SK-MEL-5 (cell line): Measurements from ENCODE around the gene LONRF2. TPM values are rescaled to one million over a fixed set of nuclear protein-coding genes. Genes with fewer than 3 reads are reported as not detected.
A peak's percentile ranks its signal among the peaks of the same experiment; 100 is the strongest.

Experiments
- DNase-seq: peaks from one replicate; pipeline ENCODE4 v3.0.0-alpha.2; 2016; ENCODE audit warnings: low read depth, low spot score
- in situ Hi-C: cut with HindIII; loops from 2 replicates; pipeline ENCODE4 v1.10.0; 2016; ENCODE audit warnings: low sequenced_read_pairs, high pct_unique_total_duplicates, low pct_unique_long_range_greater_than_20kb
- total RNA-seq: library from RNA; depleted of rRNA; stranded (reverse); fragments of >200 nt; shearing (Covaris generic); gene quantifications from 2 replicates; pipeline ENCODE4 v1.2.3, GENCODE V29; 2014

The LONRF2 gene
- total RNA-seq, 1 experiment from 2014 or later = 12.3 TPM

GRCh38 chr2:100281521-100282438, 40.5 kb downstream of the LONRF2 start:
- DNase-seq = no peak
- in situ Hi-C loops = no loop called here

GRCh38 chr2:100279586-100280534, 42.4 kb downstream of the LONRF2 start:
- DNase-seq = no peak
- in situ Hi-C loops = no loop called here

- in situ Hi-C loops = no loop called here
- no peak for DNase-seq
Observed at GRCh38 chr2:100278986-100279385, 43.3 kb downstream of the LONRF2 start.

DNA sequence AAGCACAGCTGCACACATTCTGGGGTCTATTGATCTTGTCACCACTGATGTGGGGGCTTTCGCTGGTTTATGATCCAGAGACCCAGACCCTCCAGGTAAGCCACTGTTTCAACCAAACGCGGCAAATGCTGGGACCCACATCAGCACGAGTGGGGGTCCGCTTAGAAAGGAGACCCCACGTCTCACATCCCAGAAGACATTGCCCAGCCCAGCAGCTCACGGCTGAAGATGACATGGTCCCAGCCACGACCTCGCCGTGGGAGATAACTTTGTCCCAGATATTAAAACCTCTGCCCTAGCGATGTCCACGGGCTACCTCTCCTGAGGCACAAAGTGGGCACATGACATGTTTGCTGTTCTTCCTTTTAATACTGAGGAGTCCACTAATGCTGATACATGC, 43.8 kb downstream of the LONRF2 start:
- in situ Hi-C loops = no loop called here
- DNase-seq = no peak

- in situ Hi-C loops = no loop called here
- no peak for DNase-seq
Observed at GRCh38 chr2:100277540-100278207, 44.6 kb downstream of the LONRF2 start.

GRCh38 chr2:100276716-100277115, 45.6 kb downstream of the LONRF2 start:
- in situ Hi-C loops = no loop called here
- DNase-seq = no peak

GRCh38 chr2:100275200-100275589, 47.1 kb downstream of the LONRF2 start:
- DNase-seq = no peak
- in situ Hi-C loops = no loop called here

DNA sequence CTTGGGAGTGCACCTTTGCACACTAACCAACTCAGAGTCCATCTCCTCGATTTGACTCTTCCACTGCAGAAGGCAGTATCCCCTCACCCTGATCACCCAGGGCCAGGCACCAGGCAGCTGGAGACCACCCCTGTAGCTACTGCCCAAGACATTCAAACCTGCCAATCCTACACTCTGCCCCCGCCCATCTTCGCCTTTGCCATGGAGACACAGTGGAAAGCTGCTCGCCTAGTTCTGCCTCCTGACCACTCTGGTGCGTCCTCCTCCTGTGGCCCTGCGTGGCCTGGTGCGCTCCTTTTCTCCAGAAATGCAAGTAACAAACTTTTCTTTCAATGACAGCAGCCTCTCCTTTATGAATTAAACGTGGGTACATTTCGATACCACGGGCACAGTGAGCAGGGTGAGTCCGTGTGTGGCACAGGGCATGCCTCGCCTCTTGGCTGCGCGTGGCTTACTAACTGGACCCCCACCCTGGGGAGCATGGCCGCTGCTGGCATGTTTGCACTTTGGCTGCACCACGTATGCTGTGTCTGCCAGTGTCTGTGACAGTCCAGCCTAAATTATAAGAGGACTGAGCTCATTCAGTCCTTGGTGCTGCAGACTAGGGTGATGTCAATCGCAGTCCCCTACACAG, 47.6 kb downstream of the LONRF2 start:
- no peak for DNase-seq
- in situ Hi-C loops = no loop called here

DNA sequence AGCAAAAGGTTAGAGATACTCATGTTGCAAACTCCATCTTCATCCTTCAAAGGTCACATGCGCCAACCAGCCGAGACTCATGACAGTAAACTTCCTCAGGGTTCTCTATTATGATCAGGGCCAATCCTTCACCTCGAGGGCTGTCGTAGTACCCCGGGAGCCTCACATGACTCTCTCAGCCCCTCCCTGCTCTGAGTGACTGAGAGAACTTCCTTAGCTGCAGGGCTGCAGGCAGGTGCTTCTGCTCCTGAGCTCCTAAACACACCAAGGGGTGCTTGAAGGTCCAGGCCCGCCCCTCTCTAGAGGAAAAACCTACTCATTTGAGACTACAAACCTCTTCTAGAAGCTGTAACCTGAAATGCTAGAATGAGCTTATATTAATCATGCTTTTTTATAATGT, 48.2 kb downstream of the LONRF2 start:
- in situ Hi-C loops = no loop called here
- peak; percentile 79 for DNase-seq

DNA sequence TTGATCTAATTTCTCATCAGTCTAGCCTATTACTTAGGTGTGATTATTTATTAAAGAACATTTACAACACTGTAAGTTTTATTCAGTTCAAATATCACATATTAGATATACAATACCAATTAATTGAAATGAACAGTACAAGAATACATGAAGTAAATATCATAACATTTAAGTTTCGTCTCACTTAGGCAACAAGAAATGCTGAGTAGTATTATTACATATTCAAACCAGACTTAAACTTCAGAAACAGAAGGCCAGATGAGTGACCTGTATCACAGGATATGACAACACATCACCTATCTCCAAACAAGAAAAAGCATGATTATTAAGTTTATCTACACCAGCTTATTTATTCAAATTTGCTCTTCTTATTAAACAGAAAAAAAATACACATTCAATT, 48.9 kb downstream of the LONRF2 start:
- in situ Hi-C loops = no loop called here
- no peak for DNase-seq

GRCh38 chr2:100272841-100273329, 49.4 kb downstream of the LONRF2 start:
- in situ Hi-C loops = no loop called here
- no peak for DNase-seq

DNA sequence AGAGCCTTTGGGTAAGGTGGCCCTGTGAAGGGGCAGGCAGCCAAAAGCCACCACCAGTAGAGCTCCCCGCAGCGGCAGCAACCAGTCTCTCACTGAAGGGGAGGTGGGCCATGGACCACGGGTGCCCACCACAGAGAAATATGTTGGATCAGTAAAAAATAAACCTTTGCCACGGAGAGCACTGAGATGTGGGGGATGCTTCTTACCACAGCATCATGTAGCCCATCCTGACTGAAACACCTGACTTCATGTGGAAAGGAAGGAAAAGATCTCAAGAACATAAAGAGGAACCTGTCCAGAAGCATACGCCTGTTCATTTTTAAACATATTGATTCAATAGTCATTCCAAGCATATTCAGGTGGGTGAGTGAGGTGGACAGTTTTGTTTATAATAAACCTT, 51.1 kb downstream of the LONRF2 start:
- DNase-seq = no peak
- in situ Hi-C loops = no loop called here

DNA sequence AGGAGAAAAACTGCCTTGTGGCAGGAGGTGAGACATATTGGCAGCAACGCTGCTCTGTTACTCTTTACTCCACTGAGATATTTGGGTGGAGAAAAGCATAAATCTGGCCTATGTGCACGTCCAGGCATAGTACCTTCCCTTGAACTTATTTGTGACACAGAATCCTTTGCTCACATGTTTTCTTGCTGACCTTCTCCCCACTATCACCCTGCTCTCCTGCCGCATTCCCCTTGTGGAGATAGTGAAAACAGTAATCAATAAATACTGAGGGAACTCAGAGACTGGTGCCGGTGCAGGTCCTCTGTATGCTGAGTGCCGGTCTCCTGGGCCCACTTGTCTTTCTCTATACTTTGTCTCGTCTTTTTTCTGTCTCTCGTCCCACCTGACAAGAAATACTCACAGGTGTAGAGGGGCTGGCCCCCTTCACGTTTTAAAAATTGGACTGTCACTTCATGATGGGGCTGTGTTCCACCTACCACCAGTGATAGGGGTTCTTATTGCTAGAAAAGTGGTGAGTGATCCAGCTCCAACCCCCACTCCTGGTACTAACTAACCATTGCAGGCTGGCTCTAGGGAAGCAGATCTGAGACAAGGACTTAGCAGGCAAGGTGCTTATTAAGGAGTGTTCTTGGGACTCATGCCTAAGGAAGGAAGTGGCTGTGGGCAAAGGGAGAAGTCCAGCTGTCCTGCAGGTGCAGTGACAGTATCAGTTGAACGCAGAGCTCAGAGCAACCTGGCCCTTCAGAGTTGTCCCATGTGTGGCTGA, 51.7 kb downstream of the LONRF2 start:
- DNase-seq = no peak
- in situ Hi-C loops = no loop called here

- no peak for DNase-seq
- in situ Hi-C loops = no loop called here
Observed at GRCh38 chr2:100269889-100270288, 52.4 kb downstream of the LONRF2 start.

DNA sequence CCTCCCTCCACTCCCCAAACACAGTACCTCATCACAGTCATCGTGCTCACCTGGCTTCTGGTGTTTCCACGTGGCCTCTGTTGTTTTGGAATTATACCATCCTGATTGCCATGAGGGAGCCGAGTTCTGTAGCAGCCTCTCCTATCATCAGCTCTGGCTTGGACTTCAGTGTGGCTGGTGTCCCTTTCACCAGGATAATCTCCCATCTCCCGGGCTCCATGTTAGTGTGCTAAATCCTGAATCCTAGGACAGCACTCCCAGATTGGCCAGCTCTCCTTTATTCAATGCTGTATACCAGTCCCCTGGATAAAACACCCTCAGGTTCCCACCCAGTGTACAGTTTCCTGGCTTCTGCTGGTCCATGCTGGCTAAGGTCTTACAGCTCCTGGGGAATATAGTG, 53.3 kb downstream of the LONRF2 start:
- in situ Hi-C loops = no loop called here
- no peak for DNase-seq

GRCh38 chr2:100267751-100268150, 54.5 kb downstream of the LONRF2 start:
- in situ Hi-C loops = no loop called here
- peak; percentile 20 for DNase-seq

DNA sequence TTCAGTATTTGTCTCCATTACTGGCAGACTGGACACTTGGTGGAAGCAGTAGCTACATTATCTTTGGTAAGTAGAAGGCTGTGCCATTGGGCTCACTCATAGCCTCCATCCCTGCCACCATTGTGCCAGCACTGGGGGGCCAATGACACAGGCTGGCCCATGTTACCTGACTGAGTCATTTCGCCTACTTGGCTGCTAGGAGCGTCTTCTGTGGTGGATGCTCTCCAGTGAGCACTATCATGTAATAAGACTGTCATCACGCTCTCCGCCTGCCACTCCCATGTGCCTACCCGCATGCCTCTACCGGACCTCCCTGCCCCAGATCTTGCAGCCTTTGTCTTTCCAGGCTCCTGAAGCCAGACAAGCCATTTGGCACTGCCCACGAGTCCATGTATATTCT, 56.2 kb downstream of the LONRF2 start:
- in situ Hi-C loops = no loop called here
- DNase-seq = no peak
